Neural progenitor cell (in vitro differentiated cells): ENCODE measurements around the gene SNAI1. TPM values are rescaled to one million over a fixed set of nuclear protein-coding genes. Genes with fewer than 3 reads are reported as not detected.

Experiments
- DNase-seq: peaks from one replicate; pipeline ENCODE4 v3.0.0-alpha.2; 2016; ENCODE audit warnings: low spot score
- H2AFZ ChIP-seq: fragments of 200-600 bp; sonication (generic); replicated peaks from 2 replicates; pipeline ENCODE4 v1.6.1; 2016; ENCODE audit warnings: antibody characterized with exemption
- H3F3A ChIP-seq: fragments of 200-600 bp; sonication (generic); 2 replicates; pipeline ENCODE4 v1.6.1; 2016; ENCODE audit warnings: antibody characterized with exemption, low read depth
- H3K27ac ChIP-seq: fragments of 200-600 bp; sonication (generic); 2 replicates; pipeline ENCODE4 v1.5.1; 2016; ENCODE audit warnings: mild to moderate bottlenecking
- H3K27me3 ChIP-seq: fragments of 200-600 bp; sonication (generic); 2 replicates; pipeline ENCODE4 v1.6.1; 2016; ENCODE audit warnings: mild to moderate bottlenecking, moderate library complexity
- H3K36me3 ChIP-seq: fragments of 200-600 bp; sonication (generic); 2 replicates; pipeline ENCODE4 v1.5.1; 2016
- H3K4me1 ChIP-seq: fragments of 200-600 bp; sonication (generic); 2 replicates; pipeline ENCODE4 v1.6.1; 2016; ENCODE audit warnings: mixed run types
- H3K4me2 ChIP-seq: fragments of 200-600 bp; sonication (generic); 2 replicates; pipeline ENCODE4 v1.6.1; 2016
- H3K4me3 ChIP-seq: fragments of 200-600 bp; sonication (generic); 2 replicates; pipeline ENCODE4 v1.5.1; 2016
- H3K79me2 ChIP-seq: fragments of 200-600 bp; sonication (generic); 2 replicates; pipeline ENCODE4 v1.6.1; 2016; ENCODE audit warnings: low read depth
- H3K9ac ChIP-seq: fragments of 200-600 bp; sonication (generic); 2 replicates; pipeline ENCODE4 v1.6.1; 2016
- H3K9me3 ChIP-seq: fragments of 200-600 bp; sonication (generic); 2 replicates; pipeline ENCODE4 v1.5.1; 2016; ENCODE audit warnings: low read depth
- H4K20me1 ChIP-seq: fragments of 200-600 bp; sonication (generic); 2 replicates; pipeline ENCODE4 v1.6.1; 2016; ENCODE audit warnings: low read depth
- H3K27ac Mint-ChIP-seq: 3 replicates; pipeline ENCODE4 v1.8.0; 2021; ENCODE audit warnings: mixed read lengths
- H3K27me3 Mint-ChIP-seq: 2 replicates; pipeline ENCODE4 v1.8.0; 2022; ENCODE audit warnings: low read depth, mild to moderate bottlenecking, inconsistent platforms, moderate library complexity, mixed read lengths; ENCODE audit not compliant: insufficient read depth
- H3K36me3 Mint-ChIP-seq: 3 replicates; pipeline ENCODE4 v1.8.0; 2021; ENCODE audit warnings: mixed read lengths
- H3K4me1 Mint-ChIP-seq: 3 replicates; pipeline ENCODE4 v1.8.0; 2021; ENCODE audit warnings: mixed read lengths
- H3K4me3 Mint-ChIP-seq: 3 replicates; pipeline ENCODE4 v1.8.0; 2021; ENCODE audit warnings: mild to moderate bottlenecking, moderate library complexity, mixed read lengths
- H3K9me3 Mint-ChIP-seq: 3 replicates; pipeline ENCODE4 v1.8.0; 2020; ENCODE audit warnings: mixed read lengths
- CTCF ChIP-seq: fragments of 200-600 bp; sonication (generic); IDR thresholded peaks from 2 replicates; pipeline ENCODE4 v1.5.1; 2017; ENCODE audit warnings: antibody characterized with exemption, mild to moderate bottlenecking
- EZH2 ChIP-seq: fragments of 200-600 bp; sonication (generic); IDR thresholded peaks from 2 replicates; pipeline ENCODE4 v1.6.1; 2017; ENCODE audit warnings: antibody characterized with exemption, mild to moderate bottlenecking, moderate library complexity
- EZH2phosphoT487 ChIP-seq: fragments of 200-600 bp; sonication (generic); IDR thresholded peaks from 2 replicates; pipeline ENCODE4 v1.6.1; 2017; ENCODE audit warnings: antibody characterized with exemption
- total RNA-seq: library from RNA; depleted of rRNA; stranded (reverse); fragments of >200 nt; gene quantifications from 2 replicates; pipeline ENCODE4 v1.2.3, GENCODE V29; 2015; ENCODE audit warnings: low replicate concordance

SNAI1 gene
- total RNA-seq, 1 donor from 2014 or later: 1.1 TPM

GRCh38 chr20:49984426-49985153, 1.8 kb downstream of the SNAI1 start:
- no peaks in the 10 kb centered on the region for H3K36me3 ChIP-seq
- H3K4me1 ChIP-seq: peaks cover 70% of the 10 kb centered on the region
- no peak overlapping the region for H3K27ac ChIP-seq
- H3K9ac ChIP-seq: no peak overlapping the region
- H3K79me2 ChIP-seq: peaks cover 16% of the 10 kb centered on the region
- peaks cover 13% of the 10 kb centered on the region for H4K20me1 ChIP-seq
- Mint-ChIP-seq H3K9me3 (no peaks in the 10 kb centered on the region), H3K27me3 (peaks cover 20% of the 10 kb centered on the region), H3K4me3 (peak overlapping the region; percentile 89), H3K27ac (no peak overlapping the region), H3K36me3 (no peaks in the 10 kb centered on the region), H3K4me1 (peaks cover 78% of the 10 kb centered on the region)
- H3F3A ChIP-seq: peaks cover 61% of the 10 kb centered on the region
- no peak overlapping the region for H2AFZ ChIP-seq
- peaks cover 25% of the 10 kb centered on the region for H3K27me3 ChIP-seq
- DNase-seq: no peak
- H3K9me3 ChIP-seq: no peaks in the 10 kb centered on the region
- TF ChIP-seq CTCF (no peak), EZH2phosphoT487 (no peak), EZH2 (no peak)
- H3K4me2 ChIP-seq: peak overlapping the region; percentile 61
- H3K4me3 ChIP-seq: no peak overlapping the region

GRCh38 chr20:49985157-49985556, 2.4 kb downstream of the SNAI1 start:
- peak overlapping the region; percentile 73 for H3K4me3 Mint-ChIP-seq
- no peak for DNase-seq
- Histone ChIP-seq H2AFZ (no peak overlapping the region), H4K20me1 (peaks cover 13% of the 10 kb centered on the region), H3K79me2 (peaks cover 16% of the 10 kb centered on the region), H3K36me3 (no peaks in the 10 kb centered on the region), H3K27ac (no peak overlapping the region), H3K4me1 (peaks cover 70% of the 10 kb centered on the region), H3K9me3 (no peaks in the 10 kb centered on the region), H3K4me3 (no peak overlapping the region), H3K9ac (no peak overlapping the region), H3K4me2 (peak overlapping the region; percentile 61), H3F3A (peaks cover 61% of the 10 kb centered on the region), H3K27me3 (peaks cover 22% of the 10 kb centered on the region)
- H3K9me3 Mint-ChIP-seq: no peaks in the 10 kb centered on the region
- peaks cover 78% of the 10 kb centered on the region for H3K4me1 Mint-ChIP-seq
- H3K27me3 Mint-ChIP-seq: peaks cover 15% of the 10 kb centered on the region
- no peak overlapping the region for H3K27ac Mint-ChIP-seq
- no peaks in the 10 kb centered on the region for H3K36me3 Mint-ChIP-seq
- no peak for TF ChIP-seq EZH2
- TF ChIP-seq EZH2phosphoT487: no peak
- no peak for TF ChIP-seq CTCF

GRCh38 chr20:49985617-49986016, 2.8 kb downstream of the SNAI1 start:
- peaks cover 70% of the 10 kb centered on the region for H3K4me1 ChIP-seq

More at GRCh38 chr20:49985617-49986016, 2.8 kb downstream of the SNAI1 start:
- H3K4me1 Mint-ChIP-seq: peaks cover 79% of the 10 kb centered on the region
- Histone ChIP-seq H3K79me2 (peaks cover 16% of the 10 kb centered on the region), H3K27me3 (peaks cover 18% of the 10 kb centered on the region), H3K4me3 (no peak overlapping the region), H2AFZ (no peak overlapping the region), H3F3A (peaks cover 61% of the 10 kb centered on the region), H3K4me2 (peak overlapping the region; percentile 61), H3K9ac (no peak overlapping the region), H3K36me3 (no peaks in the 10 kb centered on the region), H3K9me3 (no peaks in the 10 kb centered on the region), H3K27ac (no peak overlapping the region), H4K20me1 (peaks cover 13% of the 10 kb centered on the region)
- H3K4me3 Mint-ChIP-seq: peak overlapping the region; percentile 73
- no peaks in the 10 kb centered on the region for H3K9me3 Mint-ChIP-seq
- DNase-seq: no peak
- TF ChIP-seq EZH2: no peak
- no peak for TF ChIP-seq CTCF
- no peak for TF ChIP-seq EZH2phosphoT487
- peaks cover 11% of the 10 kb centered on the region for H3K27me3 Mint-ChIP-seq
- H3K36me3 Mint-ChIP-seq: no peaks in the 10 kb centered on the region
- H3K27ac Mint-ChIP-seq: no peak overlapping the region
